Vagina (tissue), 2 donors: ENCODE results near the gene HOXB3.

ENCODE experiments used
- POLR2A ChIP-seq, 2 donors: fragments of 450-650 bp; IDR thresholded peaks; one replicate each; pipeline ENCODE4 v1.6.1; 2017; ENCODE audit warnings: antibody characterized with exemption in 2 of 2, mild to moderate bottlenecking in 2 of 2, moderate library complexity in 2 of 2
- TF ChIP-seq, protein P1 (sequence below), 3 experiments: fragments of 450-650 bp in 2 of 3; fragments of 200-600 bp in 1 of 3; sonication (generic) in 1 of 3; IDR thresholded peaks; one replicate each; pipeline ENCODE4 v1.5.1; 2017 to 2019; ENCODE audit warnings: antibody characterized with exemption in 3 of 3, mild to moderate bottlenecking in 2 of 3, moderate library complexity in 2 of 3

DNA sequence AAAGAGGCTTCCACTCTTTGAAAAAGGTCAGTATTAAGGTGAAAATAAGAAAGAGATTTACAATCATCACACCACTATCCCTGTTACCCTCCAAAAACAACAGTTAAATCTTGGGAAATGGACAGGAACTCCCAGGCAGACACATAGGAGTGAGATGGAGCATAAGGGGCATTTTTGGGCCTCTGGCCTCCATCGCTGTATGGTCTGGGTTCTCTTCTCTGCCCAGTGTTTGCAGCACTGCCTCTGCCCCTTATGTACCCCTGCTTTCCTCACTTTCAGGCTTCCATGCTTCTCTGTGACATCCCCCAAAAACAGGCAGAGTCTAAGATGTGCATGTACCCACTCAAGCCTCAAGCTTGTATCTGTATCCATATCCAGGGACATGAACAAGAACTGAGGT lies 44.5 kb downstream of the HOXB3 start:
- TF ChIP-seq, protein P1, sequence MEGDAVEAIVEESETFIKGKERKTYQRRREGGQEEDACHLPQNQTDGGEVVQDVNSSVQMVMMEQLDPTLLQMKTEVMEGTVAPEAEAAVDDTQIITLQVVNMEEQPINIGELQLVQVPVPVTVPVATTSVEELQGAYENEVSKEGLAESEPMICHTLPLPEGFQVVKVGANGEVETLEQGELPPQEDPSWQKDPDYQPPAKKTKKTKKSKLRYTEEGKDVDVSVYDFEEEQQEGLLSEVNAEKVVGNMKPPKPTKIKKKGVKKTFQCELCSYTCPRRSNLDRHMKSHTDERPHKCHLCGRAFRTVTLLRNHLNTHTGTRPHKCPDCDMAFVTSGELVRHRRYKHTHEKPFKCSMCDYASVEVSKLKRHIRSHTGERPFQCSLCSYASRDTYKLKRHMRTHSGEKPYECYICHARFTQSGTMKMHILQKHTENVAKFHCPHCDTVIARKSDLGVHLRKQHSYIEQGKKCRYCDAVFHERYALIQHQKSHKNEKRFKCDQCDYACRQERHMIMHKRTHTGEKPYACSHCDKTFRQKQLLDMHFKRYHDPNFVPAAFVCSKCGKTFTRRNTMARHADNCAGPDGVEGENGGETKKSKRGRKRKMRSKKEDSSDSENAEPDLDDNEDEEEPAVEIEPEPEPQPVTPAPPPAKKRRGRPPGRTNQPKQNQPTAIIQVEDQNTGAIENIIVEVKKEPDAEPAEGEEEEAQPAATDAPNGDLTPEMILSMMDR (IDR thresholded peaks at IDR 0.05) = no peak
- no peak for TF ChIP-seq POLR2A (IDR thresholded peaks at IDR 0.05)
